ENCODE data around the gene RPRD1B.

Gene RPRD1B

DNA sequence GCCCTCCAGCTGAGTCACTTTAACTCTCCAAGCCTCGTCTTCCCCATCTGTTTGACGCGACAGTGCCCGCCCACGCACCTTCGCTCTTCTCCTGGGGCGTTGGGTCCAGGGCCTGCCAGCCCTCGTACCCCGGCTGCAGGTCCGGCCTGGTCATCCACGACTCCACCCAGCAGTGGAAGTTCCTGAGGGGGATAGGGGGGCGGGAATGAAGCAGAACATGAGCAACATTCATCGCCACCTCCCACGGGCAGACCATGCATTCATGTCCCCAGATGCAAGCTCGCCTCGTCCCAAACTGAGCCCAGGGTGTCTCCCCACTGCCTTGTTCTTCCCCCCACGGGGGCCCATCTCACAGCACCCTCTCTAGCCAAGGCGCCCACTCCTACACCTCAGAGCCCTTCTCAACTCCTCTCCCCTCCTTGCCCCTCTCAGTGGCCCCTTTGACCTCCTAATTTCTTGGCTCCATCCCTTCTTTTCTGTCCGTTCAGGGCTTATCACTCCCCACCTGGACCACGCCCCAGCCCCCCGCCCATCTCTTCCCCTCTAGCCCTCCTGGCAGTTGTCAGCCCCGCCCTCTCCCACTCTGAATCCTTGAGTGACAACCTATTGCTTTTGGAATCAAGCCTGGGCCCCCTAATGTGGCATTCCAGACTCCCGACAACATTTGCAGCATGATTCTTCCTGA lies 107.8 kb downstream of the RPRD1B start:
- no peak for DNase-seq (ENCODE audit: low read depth)
- no peak overlapping the region for H3K4me3 ChIP-seq (ENCODE audit: control insufficient read depth, low read depth, low read length)
- TF ChIP-seq CTCF (IDR thresholded peaks at IDR 0.05; ENCODE audit: control insufficient read depth, insufficient read depth, low read depth, low read length, missing control alignments) = no peak

All from AG09309 (cell line).